Measurements from ENCODE around the gene SAYSD1.

- TF ChIP-seq EP300 (IDR thresholded peaks at IDR 0.05), result no peak
- peak in 1 of 5 experiments; percentile 22 for TF ChIP-seq CTCF (IDR thresholded peaks at IDR 0.05)
These were observed 22.9 kb downstream of the SAYSD1 start for GRCh38 chr6:39092124-39092523.
